ENCODE measurements around the gene GCFC2.

GRCh38 chr2:75728614-75729419 lies 18.1 kb upstream of the GCFC2 start:
- no peak for TF ChIP-seq CTCF (IDR thresholded peaks at IDR 0.05)
- no peak for TF ChIP-seq POLR2A (IDR thresholded peaks at IDR 0.05)
